Activated naive CD8-positive, alpha-beta T cell treated with anti-CD3 and anti-CD28 coated beads, Interleukin-2, amount 10 ng/mL, durations not matched to agents 7 days and 5 days (primary cell): ENCODE data around the gene POLR1D. TPM values are rescaled to one million over a fixed set of nuclear protein-coding genes. Genes with fewer than 3 reads are reported as not detected.
"Not testable (repeated sequence)": the region's sequence is repeated elsewhere in the genome, so short reads cannot be mapped to it uniquely, and the experiment has no call there.

Source experiments
- ATAC-seq: fragments of 150-1000 bp; cut with Tn5 transposase; one replicate; pipeline ENCODE4 v1.10.0; 2021; ENCODE audit warnings: low read depth, moderate library complexity
- POLR2A ChIA-PET: fragments of 350-600 bp; sonication (Branson Sonifier 250); formaldehyde crosslinking; loops from one replicate; lab custom pipeline; 2021; ENCODE audit warnings: antibody characterized with exemption; lab: Charles Lee
- DNase-seq: peaks from one replicate; pipeline ENCODE4 v3.0.0; 2021
- H3K27ac Mint-ChIP-seq: one replicate; pipeline ENCODE4 v1.8.0; 2022; ENCODE audit warnings: mild to moderate bottlenecking, mixed read lengths
- H3K27me3 Mint-ChIP-seq: one replicate; pipeline ENCODE4 v1.8.0; 2022; ENCODE audit warnings: mild to moderate bottlenecking, moderate library complexity, mixed read lengths
- H3K36me3 Mint-ChIP-seq: one replicate; pipeline ENCODE4 v1.8.0; 2021; ENCODE audit warnings: mild to moderate bottlenecking, mixed read lengths
- H3K4me1 Mint-ChIP-seq: one replicate; pipeline ENCODE4 v1.8.0; 2021; ENCODE audit warnings: mixed read lengths
- H3K4me3 Mint-ChIP-seq: one replicate; pipeline ENCODE4 v1.8.0; 2022; ENCODE audit warnings: mild to moderate bottlenecking, moderate library complexity, mixed read lengths
- H3K9me3 Mint-ChIP-seq: one replicate; pipeline ENCODE4 v1.8.0; 2021; ENCODE audit warnings: mixed read lengths
- total RNA-seq, 2 experiments: library from RNA; stranded (reverse); gene quantifications; one replicate each; pipeline ENCODE4 v1.2.3, GENCODE V29; 2021

Gene POLR1D
- total RNA-seq, 2 experiments from 2014 or later: 139 to 140 TPM

DNA sequence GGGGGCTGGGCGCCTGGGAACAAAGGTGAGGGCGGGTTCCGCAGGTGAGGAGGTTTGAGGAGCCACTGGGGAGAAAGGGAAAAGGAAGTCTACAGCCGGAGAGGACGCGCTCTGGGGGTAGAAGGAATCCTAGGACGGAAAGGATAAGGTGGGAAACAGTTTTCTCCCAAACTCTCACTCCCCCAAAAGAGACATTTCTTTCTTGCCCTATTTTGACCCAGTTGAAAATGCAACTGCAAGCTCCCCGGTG is 651 bp upstream of the POLR1D start:
- Mint-ChIP-seq H3K4me3 (peak overlapping the region; percentile 89), H3K9me3 (no peaks in the 10 kb centered on the region), H3K27ac (peak overlapping the region; percentile 95), H3K27me3 (no peaks in the 10 kb centered on the region), H3K4me1 (peaks cover 48% of the 10 kb centered on the region), H3K36me3 (peaks cover 28% of the 10 kb centered on the region)
- no peak for ATAC-seq
- POLR2A ChIA-PET: interaction anchor here (0.6 to 3.2 kb wide), 15 partner anchors 9 to 1398 kb away, joined by 3 to 26 read pairs (median 5); partner anchors contain the start of genes GTF3A, MTIF3 and PAN3
- no peak for DNase-seq

DNA sequence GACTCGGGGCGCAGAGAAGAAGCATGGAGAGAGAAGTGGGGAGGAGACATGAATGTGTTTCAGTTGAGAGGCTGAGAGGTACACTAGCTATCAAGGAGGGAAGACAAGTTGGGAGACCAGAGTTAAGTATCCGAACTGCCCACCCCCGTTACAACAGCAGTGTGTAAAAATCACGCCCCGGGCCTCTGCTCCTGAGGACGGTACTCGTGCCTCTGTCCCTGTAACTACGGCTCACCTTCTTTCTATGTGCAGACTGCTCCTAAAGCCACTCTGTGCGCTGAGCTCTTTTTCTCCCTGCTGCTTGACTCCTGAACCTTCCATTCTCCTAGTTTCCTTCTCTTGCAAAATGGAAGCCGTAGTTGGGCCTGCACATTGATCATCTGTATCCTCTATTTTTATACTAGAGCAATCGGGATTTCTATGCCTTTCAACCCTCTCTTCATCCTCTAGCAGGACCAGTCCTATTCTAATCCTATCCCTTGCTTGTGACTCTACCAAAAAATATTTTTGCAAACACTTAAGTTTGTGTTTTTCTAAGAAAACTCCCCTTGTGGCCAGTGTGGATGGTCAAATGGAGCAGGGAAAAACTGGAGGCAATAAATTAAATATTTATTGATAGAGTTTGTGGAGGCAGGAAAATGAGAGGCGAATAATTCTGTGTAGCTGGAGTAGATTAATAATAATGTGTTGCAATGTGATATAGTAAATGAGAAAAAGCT is 569 bp downstream of the POLR1D start:
- DNase-seq: no peak
- Mint-ChIP-seq H3K27me3 (no peaks in the 10 kb centered on the region), H3K4me3 (peak overlapping the region; percentile 99), H3K4me1 (peaks cover 56% of the 10 kb centered on the region), H3K36me3 (peaks cover 33% of the 10 kb centered on the region), H3K27ac (peak overlapping the region; percentile 91), H3K9me3 (no peaks in the 10 kb centered on the region)
- ATAC-seq: no peak
- POLR2A ChIA-PET: interaction anchor here (0.5 to 3.2 kb wide), 5 partner anchors 8 to 516 kb away, joined by 3 to 26 read pairs (median 3); partner anchors contain the start of genes GTF3A, MTIF3 and PAN3

DNA sequence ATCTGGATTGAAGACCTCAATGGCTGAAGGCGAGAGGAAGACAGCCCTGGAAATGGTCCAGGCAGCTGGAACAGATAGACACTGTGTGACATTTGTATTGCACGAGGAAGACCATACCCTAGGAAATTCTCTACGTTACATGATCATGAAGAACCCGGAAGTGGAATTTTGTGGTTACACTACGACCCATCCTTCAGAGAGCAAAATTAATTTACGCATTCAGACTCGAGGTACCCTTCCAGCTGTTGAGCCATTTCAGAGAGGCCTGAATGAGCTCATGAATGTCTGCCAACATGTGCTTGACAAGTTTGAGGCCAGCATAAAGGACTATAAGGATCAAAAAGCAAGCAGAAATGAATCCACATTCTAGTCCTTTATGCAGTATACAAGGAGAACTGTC is 1.2 kb downstream of the POLR1D start:
- Mint-ChIP-seq H3K36me3 (peaks cover 39% of the 10 kb centered on the region), H3K27ac (peak overlapping the region; percentile 32), H3K27me3 (no peaks in the 10 kb centered on the region), H3K4me1 (peaks cover 53% of the 10 kb centered on the region), H3K4me3 (peak overlapping the region; percentile 99), H3K9me3 (no peaks in the 10 kb centered on the region)
- DNase-seq: no peak
- ATAC-seq: no peak
- POLR2A ChIA-PET: interaction anchor here (1.0 to 1.2 kb wide), 3 partner anchors 8 to 173 kb away, joined by 3 read pairs; partner anchors contain the start of gene MTIF3

DNA sequence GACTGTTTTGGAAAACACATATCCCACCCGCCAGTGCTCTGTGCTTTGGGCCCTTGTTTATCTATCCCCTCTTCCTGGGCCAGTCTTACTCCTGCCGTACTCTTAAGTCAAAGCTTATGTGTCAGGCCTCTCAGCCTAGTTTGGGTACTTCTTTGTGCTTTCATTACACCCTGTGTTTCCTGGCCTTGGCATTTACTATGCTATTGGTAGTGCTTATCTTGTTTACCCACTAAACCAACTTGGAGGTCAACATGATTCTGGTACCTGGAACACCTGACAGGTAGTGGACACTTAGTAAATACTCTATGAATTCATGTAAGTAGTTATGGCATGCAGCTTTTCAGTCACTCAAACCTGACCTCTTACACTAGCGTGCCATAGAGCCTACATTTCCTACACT is 2.4 kb downstream of the POLR1D start:
- H3K4me1 Mint-ChIP-seq: peaks cover 45% of the 10 kb centered on the region
- no peak for DNase-seq
- H3K36me3 Mint-ChIP-seq: peaks cover 45% of the 10 kb centered on the region
- no peaks in the 10 kb centered on the region for H3K9me3 Mint-ChIP-seq
- peak overlapping the region; percentile 5 for H3K4me3 Mint-ChIP-seq
- no peaks in the 10 kb centered on the region for H3K27me3 Mint-ChIP-seq
- POLR2A ChIA-PET: no interaction called here
- ATAC-seq: no peak
- no peak overlapping the region for H3K27ac Mint-ChIP-seq

DNA sequence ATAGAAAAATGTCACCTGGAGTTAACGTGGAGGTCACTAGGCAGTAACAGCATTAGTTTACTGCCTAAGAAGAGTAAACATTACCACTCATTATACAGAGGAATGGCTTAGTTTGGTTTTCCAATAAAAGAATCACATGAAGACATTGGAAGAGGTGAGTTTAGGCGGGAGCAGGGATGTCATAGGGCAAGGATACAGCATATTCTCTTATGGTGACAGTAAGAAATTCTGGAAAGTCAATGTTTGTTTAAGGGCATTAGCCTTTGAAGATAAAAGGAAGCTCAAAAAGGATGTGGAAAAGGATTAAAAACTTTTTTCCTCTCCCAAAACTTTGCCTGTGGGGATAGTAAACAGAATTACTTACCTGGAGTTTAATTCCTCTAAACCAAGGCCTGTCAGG is 4.1 kb downstream of the POLR1D start:
- H3K36me3 Mint-ChIP-seq: peaks cover 52% of the 10 kb centered on the region
- no peak overlapping the region for H3K4me3 Mint-ChIP-seq
- H3K9me3 Mint-ChIP-seq: no peaks in the 10 kb centered on the region
- no peaks in the 10 kb centered on the region for H3K27me3 Mint-ChIP-seq
- H3K27ac Mint-ChIP-seq: no peak overlapping the region
- peaks cover 45% of the 10 kb centered on the region for H3K4me1 Mint-ChIP-seq
- ATAC-seq (no peak), DNase-seq (no peak)
- POLR2A ChIA-PET: no interaction called here

DNA sequence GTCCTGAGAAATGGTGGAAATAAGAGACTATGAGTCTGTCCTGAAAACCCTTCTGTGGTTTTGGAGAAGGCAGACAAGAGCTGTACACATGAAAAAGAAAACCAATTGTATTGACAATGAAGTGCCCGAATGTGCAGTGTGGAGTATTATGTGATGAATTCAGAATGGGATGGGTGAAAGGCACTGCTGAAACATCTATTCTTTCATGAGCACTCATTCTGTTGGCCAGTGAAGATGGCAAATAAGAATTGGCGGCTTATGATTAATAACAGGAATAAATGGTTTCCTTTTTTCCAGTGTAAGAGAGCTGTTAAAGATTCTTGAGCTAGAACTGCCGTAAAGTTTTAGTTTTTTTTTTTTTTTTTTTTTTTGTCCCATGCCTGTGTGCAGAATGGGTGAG is 5.7 kb downstream of the POLR1D start:
- Mint-ChIP-seq H3K27me3 (no peaks in the 10 kb centered on the region), H3K27ac (no peak overlapping the region), H3K36me3 (peaks cover 56% of the 10 kb centered on the region), H3K4me1 (peaks cover 51% of the 10 kb centered on the region), H3K9me3 (no peaks in the 10 kb centered on the region), H3K4me3 (no peak overlapping the region)
- ATAC-seq (no peak), DNase-seq (no peak)
- POLR2A ChIA-PET: no interaction called here

DNA sequence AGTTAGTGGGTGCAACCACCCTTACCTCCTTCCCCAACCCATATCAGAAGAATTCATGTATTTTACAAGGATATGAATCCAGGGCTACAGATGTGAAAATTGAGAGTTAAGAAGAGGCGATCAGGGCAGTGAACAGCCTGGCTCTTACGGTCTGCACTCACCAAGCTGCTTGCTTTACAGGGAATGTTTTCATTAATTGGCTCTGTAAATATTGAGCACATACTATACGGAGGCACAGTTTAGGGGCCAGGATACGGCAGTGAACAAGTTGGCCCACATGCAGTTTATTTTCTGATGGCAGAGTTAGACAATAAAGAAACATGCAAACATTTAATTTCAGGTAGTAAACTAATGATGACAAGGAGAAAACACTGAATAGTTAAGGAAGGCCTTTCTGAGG is 6.4 kb downstream of the POLR1D start:
- no peaks in the 10 kb centered on the region for H3K9me3 Mint-ChIP-seq
- no peak overlapping the region for H3K27ac Mint-ChIP-seq
- ATAC-seq (no peak), DNase-seq (no peak)
- peaks cover 45% of the 10 kb centered on the region for H3K4me1 Mint-ChIP-seq
- H3K36me3 Mint-ChIP-seq: peaks cover 57% of the 10 kb centered on the region
- H3K27me3 Mint-ChIP-seq: no peaks in the 10 kb centered on the region
- POLR2A ChIA-PET: no interaction called here
- no peak overlapping the region for H3K4me3 Mint-ChIP-seq

DNA sequence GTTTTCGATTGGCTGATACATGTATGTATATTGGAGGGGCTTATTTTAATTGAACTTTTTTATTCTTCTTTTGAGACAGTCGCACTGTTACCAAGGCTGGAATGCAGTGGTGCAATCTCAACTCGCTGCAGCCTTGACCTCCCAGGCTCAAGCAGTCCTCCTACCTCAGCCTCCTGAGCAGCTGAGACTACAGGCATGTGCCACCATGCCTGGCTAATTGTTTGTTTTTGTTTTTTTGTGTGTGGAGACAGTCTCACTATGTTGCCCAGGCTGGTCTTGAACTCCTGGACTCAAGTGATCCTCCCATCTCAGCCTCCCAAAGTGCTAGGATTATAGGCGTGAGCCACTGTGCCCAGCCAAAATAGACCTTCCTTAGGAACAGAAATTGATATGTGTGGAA is 7.1 kb downstream of the POLR1D start:
- Mint-ChIP-seq H3K36me3 (peaks cover 51% of the 10 kb centered on the region), H3K4me1 (peaks cover 40% of the 10 kb centered on the region)
- H3K27me3 Mint-ChIP-seq, DNase-seq, H3K9me3 Mint-ChIP-seq, H3K4me3 Mint-ChIP-seq, ATAC-seq, H3K27ac Mint-ChIP-seq: not testable (repeated sequence)
- POLR2A ChIA-PET: interaction anchor here (1.8 kb wide), 1 partner anchor 8 kb away, joined by 5 read pairs; the partner anchor contains the start of gene LNX2

DNA sequence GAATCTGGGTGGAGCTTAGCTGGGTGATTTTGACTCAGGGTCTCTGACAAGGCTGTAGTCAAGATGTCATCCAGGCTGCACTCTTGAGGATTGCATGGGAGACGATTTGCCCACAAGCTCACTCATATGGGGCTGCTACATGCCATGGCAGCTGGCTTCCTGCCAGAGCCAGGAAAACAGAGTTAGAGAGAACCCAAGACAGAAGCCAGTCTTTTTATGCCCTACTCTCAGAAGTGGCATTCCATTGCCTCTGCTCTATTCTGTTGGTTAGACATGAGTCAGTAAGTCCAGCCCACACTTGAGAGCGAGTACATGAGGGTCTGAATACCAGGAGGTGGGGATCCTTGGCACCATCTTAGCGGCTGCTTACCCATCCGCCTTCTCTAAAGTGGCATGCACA is 9.5 kb downstream of the POLR1D start:
- no peaks in the 10 kb centered on the region for H3K9me3 Mint-ChIP-seq
- H3K4me1 Mint-ChIP-seq: peaks cover 26% of the 10 kb centered on the region
- no peak overlapping the region for H3K27ac Mint-ChIP-seq
- no peak for ATAC-seq
- DNase-seq: no peak
- no peak overlapping the region for H3K4me3 Mint-ChIP-seq
- POLR2A ChIA-PET: interaction anchor here (1.1 kb wide), 1 partner anchor 9 kb away, joined by 3 read pairs; the partner anchor contains the start of gene POLR1D
- H3K36me3 Mint-ChIP-seq: peaks cover 36% of the 10 kb centered on the region
- no peaks in the 10 kb centered on the region for H3K27me3 Mint-ChIP-seq

DNA sequence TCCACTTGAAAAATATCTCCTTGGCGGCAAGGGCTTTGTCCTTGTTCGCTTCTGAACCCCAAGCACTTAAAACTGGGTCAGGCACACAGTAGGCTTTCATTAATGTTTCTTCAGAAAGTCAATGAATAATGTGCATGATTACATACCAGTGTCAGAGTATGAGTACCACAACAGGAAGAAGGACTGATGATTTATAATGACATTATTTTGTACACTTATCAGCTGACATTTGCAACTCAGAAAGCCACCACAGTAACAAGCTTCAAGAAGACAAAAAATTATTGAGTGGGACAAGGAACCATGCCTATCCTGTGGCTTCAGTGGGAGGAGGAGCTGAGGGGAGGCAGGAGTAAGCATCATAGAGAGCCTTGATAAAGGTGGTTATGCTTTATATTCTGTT is 10.0 kb downstream of the POLR1D start:
- peaks cover 24% of the 10 kb centered on the region for H3K4me1 Mint-ChIP-seq
- peaks cover 33% of the 10 kb centered on the region for H3K36me3 Mint-ChIP-seq
- DNase-seq (no peak), ATAC-seq (no peak)
- no peak overlapping the region for H3K27ac Mint-ChIP-seq
- no peak overlapping the region for H3K4me3 Mint-ChIP-seq
- H3K9me3 Mint-ChIP-seq: no peaks in the 10 kb centered on the region
- H3K27me3 Mint-ChIP-seq: no peaks in the 10 kb centered on the region
- POLR2A ChIA-PET: no interaction called here

DNA sequence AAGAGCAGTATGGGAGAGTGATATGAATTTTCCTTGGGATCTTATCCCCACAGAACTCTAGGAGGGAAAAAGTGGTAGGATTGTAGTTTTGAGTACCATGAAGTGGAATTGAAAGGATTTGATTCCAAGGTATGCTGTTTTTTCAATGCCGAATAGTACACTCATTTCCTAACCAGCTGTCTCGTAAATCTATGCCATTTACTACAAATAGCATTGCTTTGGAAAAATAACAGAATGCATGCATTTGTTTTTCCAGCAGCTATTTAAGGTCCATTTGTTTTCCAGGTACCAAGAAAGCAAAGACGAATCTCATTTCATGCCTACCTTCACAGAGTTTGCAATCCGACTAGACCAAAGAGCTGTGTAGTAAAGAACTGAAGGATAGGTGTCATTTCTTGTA is 10.5 kb downstream of the POLR1D start:
- Mint-ChIP-seq H3K27me3 (no peaks in the 10 kb centered on the region), H3K4me1 (peaks cover 25% of the 10 kb centered on the region), H3K9me3 (no peaks in the 10 kb centered on the region), H3K36me3 (peaks cover 35% of the 10 kb centered on the region), H3K4me3 (no peak overlapping the region), H3K27ac (no peak overlapping the region)
- POLR2A ChIA-PET: interaction anchor here (1.2 kb wide), 1 partner anchor 10 kb away, joined by 3 read pairs; no protein-coding TSS in a partner anchor
- no peak for DNase-seq
- no peak for ATAC-seq

DNA sequence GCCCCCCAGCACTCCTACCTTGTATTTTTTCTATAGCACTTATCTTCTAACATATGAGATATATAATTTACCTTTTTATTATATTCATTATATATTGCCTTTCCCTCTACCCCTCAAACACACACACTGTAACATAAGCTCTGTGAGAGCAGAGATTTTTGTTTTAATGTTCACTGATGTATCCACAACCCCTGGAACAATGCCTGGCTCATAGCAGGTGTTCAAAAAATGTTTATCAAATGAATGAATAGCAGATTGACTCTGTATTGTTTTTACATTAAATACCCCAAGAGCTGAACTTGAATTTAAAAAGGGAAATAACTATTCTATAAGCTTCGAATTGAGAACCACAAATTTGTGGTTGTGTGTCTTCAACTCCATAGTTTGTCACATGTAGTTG is 11.0 kb downstream of the POLR1D start:
- ATAC-seq (no peak), DNase-seq (no peak)
- POLR2A ChIA-PET: interaction anchor here (1.2 kb wide), 1 partner anchor 10 kb away, joined by 3 read pairs; no protein-coding TSS in a partner anchor
- H3K27me3 Mint-ChIP-seq: no peaks in the 10 kb centered on the region
- peaks cover 30% of the 10 kb centered on the region for H3K36me3 Mint-ChIP-seq
- H3K4me1 Mint-ChIP-seq: peaks cover 23% of the 10 kb centered on the region
- no peak overlapping the region for H3K4me3 Mint-ChIP-seq
- H3K9me3 Mint-ChIP-seq: no peaks in the 10 kb centered on the region
- no peak overlapping the region for H3K27ac Mint-ChIP-seq

DNA sequence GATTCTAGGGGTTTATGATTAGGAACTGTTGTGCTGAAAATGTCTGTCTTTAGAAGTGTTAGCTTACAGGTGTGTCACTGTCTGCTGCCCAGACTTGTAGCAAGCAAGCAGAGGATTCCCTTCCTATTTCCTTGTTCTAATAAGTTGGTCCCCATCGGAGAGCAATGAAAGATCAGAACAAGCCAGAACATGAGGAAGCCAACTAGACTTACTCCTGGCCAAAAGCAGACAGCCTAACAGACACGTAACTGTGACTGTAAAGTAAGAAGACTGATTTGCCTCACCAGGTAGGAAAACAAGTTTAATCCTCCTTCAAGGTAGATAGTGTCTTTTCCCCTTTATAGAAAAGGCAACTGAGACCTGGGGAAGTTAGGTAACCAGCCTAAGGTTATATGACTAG is 12.5 kb downstream of the POLR1D start:
- POLR2A ChIA-PET: no interaction called here
- Mint-ChIP-seq H3K9me3 (no peaks in the 10 kb centered on the region), H3K4me3 (no peak overlapping the region), H3K27me3 (no peaks in the 10 kb centered on the region), H3K27ac (no peak overlapping the region), H3K36me3 (peaks cover 21% of the 10 kb centered on the region), H3K4me1 (peaks cover 26% of the 10 kb centered on the region)
- DNase-seq: no peak
- no peak for ATAC-seq

DNA sequence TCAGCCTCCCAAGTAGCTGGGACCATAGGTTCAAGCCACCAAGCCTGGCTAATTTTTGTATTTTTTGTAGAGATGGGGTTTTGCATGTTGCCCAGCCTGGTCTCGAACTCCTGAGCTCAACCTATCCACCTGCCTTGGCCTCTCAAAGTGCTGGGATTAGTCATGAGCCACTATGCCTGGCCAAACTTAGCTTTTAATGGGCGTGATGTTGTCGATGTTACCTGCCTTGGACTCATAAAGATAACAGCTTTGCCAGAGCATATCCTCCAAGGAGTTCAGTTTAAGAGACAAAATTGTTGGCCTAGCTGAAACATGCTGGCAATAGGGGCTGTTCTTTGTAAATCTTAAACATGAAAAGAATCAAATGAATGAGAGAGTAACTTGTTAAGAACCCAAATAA is 13.1 kb downstream of the POLR1D start:
- H3K27me3 Mint-ChIP-seq: no peaks in the 10 kb centered on the region
- peaks cover 24% of the 10 kb centered on the region for H3K36me3 Mint-ChIP-seq
- DNase-seq (no peak), ATAC-seq (no peak)
- no peak overlapping the region for H3K4me3 Mint-ChIP-seq
- POLR2A ChIA-PET: no interaction called here
- peaks cover 26% of the 10 kb centered on the region for H3K4me1 Mint-ChIP-seq
- H3K27ac Mint-ChIP-seq: no peak overlapping the region
- no peaks in the 10 kb centered on the region for H3K9me3 Mint-ChIP-seq
